DMS 273 (cell line): ENCODE results near the gene SPOP.
"Not testable (repeated sequence)": the region's sequence is repeated elsewhere in the genome, so short reads cannot be mapped to it uniquely, and the experiment has no call there.

Experiments used
- DNase-seq: peaks from one replicate; lab custom pipeline; 2025; ENCODE audit not compliant: unreplicated experiment; lab: John Stamatoyannopoulos, UW

Gene SPOP

GRCh38 chr17:49574945-49575678, 102.8 kb downstream of the SPOP start:
- DNase-seq = no peak

- DNase-seq = peak; percentile 87
These were observed 103.5 kb downstream of the SPOP start for GRCh38 chr17:49574323-49574781.

GRCh38 chr17:49573510-49574322, 104.2 kb downstream of the SPOP start:
- DNase-seq = no peak

GRCh38 chr17:49572806-49573420, 105.0 kb downstream of the SPOP start:
- DNase-seq = no peak

GRCh38 chr17:49572226-49572625, 105.7 kb downstream of the SPOP start:
- no peak for DNase-seq

- DNase-seq = no peak
These were observed 106.1 kb downstream of the SPOP start for GRCh38 chr17:49571764-49572163.

GRCh38 chr17:49571283-49571682, 106.6 kb downstream of the SPOP start:
- DNase-seq = no peak

GRCh38 chr17:49570540-49571242, 107.2 kb downstream of the SPOP start:
- no peak for DNase-seq

GRCh38 chr17:49568695-49569047, 109.2 kb downstream of the SPOP start:
- not testable (repeated sequence) for DNase-seq

- DNase-seq = peak; percentile 90
These were observed 109.8 kb downstream of the SPOP start for GRCh38 chr17:49567871-49568694.

- DNase-seq = no peak
These were observed 110.8 kb downstream of the SPOP start for GRCh38 chr17:49567104-49567521.

- no peak for DNase-seq
These were observed 111.2 kb downstream of the SPOP start for GRCh38 chr17:49566668-49567071.

- DNase-seq = peak; percentile 55
These were observed 111.9 kb downstream of the SPOP start for GRCh38 chr17:49565948-49566491.

- DNase-seq = no peak
These were observed 113.3 kb downstream of the SPOP start for GRCh38 chr17:49564638-49565037.

GRCh38 chr17:49557312-49558024, 120.4 kb downstream of the SPOP start:
- DNase-seq = peak; percentile 86

GRCh38 chr17:49556223-49556943, 121.5 kb downstream of the SPOP start:
- DNase-seq = peak; percentile 92

GRCh38 chr17:49555495-49556222, 122.2 kb downstream of the SPOP start:
- no peak for DNase-seq
